COR-L47 (cell line): ENCODE measurements around the gene TBC1D23.
A peak's percentile ranks its signal among the peaks of the same experiment; 100 is the strongest.
"Not testable (repeated sequence)": the region's sequence is repeated elsewhere in the genome, so short reads cannot be mapped to it uniquely, and the experiment has no call there.

ENCODE experiments used
- DNase-seq: peaks from one replicate; lab custom pipeline; 2025; lab: John Stamatoyannopoulos, UW

TBC1D23 gene

GRCh38 chr3:100256731-100257151 lies 4.1 kb upstream of the TBC1D23 start:
- DNase-seq = no peak

- DNase-seq = no peak
Observed at GRCh38 chr3:100257586-100257985, 3.2 kb upstream of the TBC1D23 start.

- peak; percentile 58 for DNase-seq
Observed at GRCh38 chr3:100260081-100260684, 609 bp upstream of the TBC1D23 start.

- DNase-seq = no peak
Observed at GRCh38 chr3:100261485-100261903, 702 bp downstream of the TBC1D23 start.

GRCh38 chr3:100262925-100263324 lies 2.1 kb downstream of the TBC1D23 start:
- DNase-seq = not testable (repeated sequence)

GRCh38 chr3:100263583-100263982 lies 2.8 kb downstream of the TBC1D23 start:
- no peak for DNase-seq

GRCh38 chr3:100264242-100264641 lies 3.5 kb downstream of the TBC1D23 start:
- DNase-seq = no peak

GRCh38 chr3:100265016-100265415 lies 4.2 kb downstream of the TBC1D23 start:
- DNase-seq = peak; percentile 24

- DNase-seq = no peak
Observed at GRCh38 chr3:100266531-100266930, 5.7 kb downstream of the TBC1D23 start.

- no peak for DNase-seq
Observed at GRCh38 chr3:100268156-100268555, 7.4 kb downstream of the TBC1D23 start.

GRCh38 chr3:100269001-100269400 lies 8.2 kb downstream of the TBC1D23 start:
- no peak for DNase-seq

- no peak for DNase-seq
Observed at GRCh38 chr3:100269410-100270214, 8.8 kb downstream of the TBC1D23 start.

- no peak for DNase-seq
Observed at GRCh38 chr3:100270215-100270583, 9.4 kb downstream of the TBC1D23 start.

- no peak for DNase-seq
Observed at GRCh38 chr3:100271522-100271921, 10.7 kb downstream of the TBC1D23 start.

GRCh38 chr3:100272797-100273611 lies 12.2 kb downstream of the TBC1D23 start:
- DNase-seq = not testable (repeated sequence)

GRCh38 chr3:100274361-100274760 lies 13.6 kb downstream of the TBC1D23 start:
- DNase-seq = no peak

GRCh38 chr3:100277255-100277800 lies 16.5 kb downstream of the TBC1D23 start:
- peak; percentile 70 for DNase-seq

GRCh38 chr3:100278910-100279309 lies 18.1 kb downstream of the TBC1D23 start:
- no peak for DNase-seq

GRCh38 chr3:100288288-100288894 lies 27.6 kb downstream of the TBC1D23 start:
- no peak for DNase-seq

- DNase-seq = no peak
Observed at GRCh38 chr3:100289339-100289738, 28.5 kb downstream of the TBC1D23 start.

GRCh38 chr3:100295089-100295488 lies 34.3 kb downstream of the TBC1D23 start:
- DNase-seq = no peak

- no peak for DNase-seq
Observed at GRCh38 chr3:100297784-100298183, 37.0 kb downstream of the TBC1D23 start.
